Measurements from ENCODE around the gene PTPRK.

PTPRK gene

DNA sequence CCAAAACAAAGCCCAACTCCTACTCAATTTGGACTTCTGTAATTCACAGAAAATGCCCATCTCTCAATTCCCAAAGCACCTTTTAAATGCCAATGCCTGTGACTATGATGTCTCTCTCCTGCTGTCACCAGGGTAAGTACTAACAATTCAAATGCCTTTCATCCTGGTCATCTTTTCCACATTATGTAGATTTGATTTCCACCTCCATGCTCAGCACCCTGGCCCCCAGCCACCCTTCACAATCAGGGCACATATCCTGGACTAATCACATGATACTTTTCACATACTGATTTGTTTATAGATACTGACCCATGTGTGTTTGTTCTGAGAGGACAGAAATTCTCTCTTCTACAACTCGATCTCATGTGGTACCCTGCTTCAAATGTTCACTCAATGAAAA is 236.3 kb downstream of the PTPRK start:
- no peak for DNase-seq
- TF ChIP-seq, protein P1, sequence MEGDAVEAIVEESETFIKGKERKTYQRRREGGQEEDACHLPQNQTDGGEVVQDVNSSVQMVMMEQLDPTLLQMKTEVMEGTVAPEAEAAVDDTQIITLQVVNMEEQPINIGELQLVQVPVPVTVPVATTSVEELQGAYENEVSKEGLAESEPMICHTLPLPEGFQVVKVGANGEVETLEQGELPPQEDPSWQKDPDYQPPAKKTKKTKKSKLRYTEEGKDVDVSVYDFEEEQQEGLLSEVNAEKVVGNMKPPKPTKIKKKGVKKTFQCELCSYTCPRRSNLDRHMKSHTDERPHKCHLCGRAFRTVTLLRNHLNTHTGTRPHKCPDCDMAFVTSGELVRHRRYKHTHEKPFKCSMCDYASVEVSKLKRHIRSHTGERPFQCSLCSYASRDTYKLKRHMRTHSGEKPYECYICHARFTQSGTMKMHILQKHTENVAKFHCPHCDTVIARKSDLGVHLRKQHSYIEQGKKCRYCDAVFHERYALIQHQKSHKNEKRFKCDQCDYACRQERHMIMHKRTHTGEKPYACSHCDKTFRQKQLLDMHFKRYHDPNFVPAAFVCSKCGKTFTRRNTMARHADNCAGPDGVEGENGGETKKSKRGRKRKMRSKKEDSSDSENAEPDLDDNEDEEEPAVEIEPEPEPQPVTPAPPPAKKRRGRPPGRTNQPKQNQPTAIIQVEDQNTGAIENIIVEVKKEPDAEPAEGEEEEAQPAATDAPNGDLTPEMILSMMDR (IDR thresholded peaks at IDR 0.05; ENCODE audit: low read depth, low read length): no peak
- H3K4me3 ChIP-seq (ENCODE audit: low read depth, low read length): no peak overlapping the region
- no peaks in the 10 kb centered on the region for H3K36me3 ChIP-seq
- no peaks in the 10 kb centered on the region for H3K9me3 ChIP-seq
- H3K27me3 ChIP-seq: no peaks in the 10 kb centered on the region
- H3K4me1 ChIP-seq: peaks cover 23% of the 10 kb centered on the region

DNA sequence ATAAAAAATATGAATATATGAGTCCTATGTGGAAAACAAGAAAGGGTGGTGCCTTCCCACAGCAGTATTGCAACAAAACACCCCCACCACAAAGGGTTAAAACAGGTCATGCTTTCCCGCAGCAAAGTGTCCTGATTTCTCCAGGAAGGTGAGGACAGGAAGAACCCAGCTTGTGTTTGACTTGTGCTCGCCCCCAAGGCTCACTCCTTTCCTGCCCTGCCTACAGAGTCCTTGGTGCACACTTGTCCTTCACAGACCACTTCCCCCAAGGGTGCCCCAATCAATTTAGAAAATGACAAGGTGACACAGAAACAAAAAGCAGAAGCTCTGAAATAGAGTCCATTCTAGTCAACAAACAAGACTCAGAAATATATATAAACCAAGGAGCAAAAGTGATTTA is 237.4 kb downstream of the PTPRK start:
- Histone ChIP-seq H3K4me3 (ENCODE audit: low read depth, low read length) (no peak overlapping the region), H3K36me3 (no peaks in the 10 kb centered on the region), H3K27me3 (no peaks in the 10 kb centered on the region), H3K4me1 (peaks cover 23% of the 10 kb centered on the region), H3K9me3 (no peaks in the 10 kb centered on the region)
- DNase-seq: no peak
- TF ChIP-seq, protein P1 (IDR thresholded peaks at IDR 0.05; ENCODE audit: low read depth, low read length): no peak

DNA sequence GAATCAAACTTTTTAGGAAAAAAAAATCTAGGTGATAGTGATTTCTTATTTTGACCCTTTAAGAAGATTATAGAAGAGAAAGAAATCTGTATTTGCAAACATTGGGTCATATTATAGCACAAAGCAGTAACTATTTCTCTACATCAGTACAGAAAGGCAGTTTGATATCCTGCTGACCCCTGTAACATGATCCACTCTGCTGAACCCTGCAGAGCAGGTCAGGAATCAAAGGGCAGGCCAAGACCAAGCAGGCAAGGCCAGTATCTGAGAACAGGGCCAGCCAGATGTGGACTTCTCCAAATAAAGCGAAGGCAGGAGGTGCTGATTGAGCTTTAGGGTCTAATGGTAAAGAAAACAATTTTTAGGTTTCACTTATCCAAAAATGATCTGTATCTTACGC is 239.4 kb downstream of the PTPRK start:
- TF ChIP-seq, protein P1 (IDR thresholded peaks at IDR 0.05; ENCODE audit: low read depth, low read length): no peak
- no peak overlapping the region for H3K4me3 ChIP-seq (ENCODE audit: low read depth, low read length)
- H3K27me3 ChIP-seq: no peaks in the 10 kb centered on the region
- no peaks in the 10 kb centered on the region for H3K9me3 ChIP-seq
- H3K4me1 ChIP-seq: peaks cover 28% of the 10 kb centered on the region
- no peaks in the 10 kb centered on the region for H3K36me3 ChIP-seq
- DNase-seq: no peak

DNA sequence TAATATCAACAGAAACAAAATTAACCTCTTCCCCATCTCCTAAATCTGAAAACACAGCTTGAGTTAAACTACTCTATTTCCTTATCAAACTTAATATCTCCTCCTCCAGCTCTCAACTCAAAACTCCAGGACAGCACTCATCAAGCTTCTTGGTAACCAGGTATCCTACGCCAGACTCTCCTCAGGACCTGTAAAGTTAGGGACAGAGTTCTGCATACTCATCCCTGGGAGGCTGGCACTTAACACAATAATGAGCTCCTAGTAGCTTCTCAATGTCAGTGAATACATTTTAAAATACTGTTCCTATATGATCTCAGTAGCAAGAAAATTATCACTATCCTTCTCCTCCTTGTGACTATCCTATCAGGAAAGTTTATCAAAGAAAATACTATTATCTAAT is 240.3 kb downstream of the PTPRK start:
- DNase-seq: no peak
- no peaks in the 10 kb centered on the region for H3K27me3 ChIP-seq

DNA sequence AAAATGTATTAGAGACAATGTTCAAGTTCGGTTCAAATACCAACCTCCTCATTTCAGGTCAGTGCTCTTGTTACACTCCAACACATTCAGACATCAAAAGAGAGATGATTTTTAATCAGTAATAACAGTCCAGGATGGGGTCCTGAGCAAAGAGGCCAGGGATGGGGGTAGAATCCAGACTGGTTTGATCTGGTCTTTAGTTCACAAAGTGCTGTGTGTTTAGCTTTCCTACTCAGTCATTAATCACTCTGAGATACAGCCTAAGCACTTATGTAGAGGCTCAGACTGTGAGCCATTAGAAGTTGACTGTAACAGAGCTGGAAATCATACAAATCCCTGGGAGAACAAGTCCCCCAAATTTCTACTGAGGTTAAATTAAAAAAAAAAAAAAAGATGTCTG is 241.6 kb downstream of the PTPRK start:
- Histone ChIP-seq H3K4me1 (peaks cover 33% of the 10 kb centered on the region), H3K9me3 (no peaks in the 10 kb centered on the region), H3K27me3 (no peaks in the 10 kb centered on the region), H3K4me3 (ENCODE audit: low read depth, low read length) (no peak overlapping the region), H3K36me3 (no peaks in the 10 kb centered on the region)
- DNase-seq: no peak
- TF ChIP-seq, protein P1 (IDR thresholded peaks at IDR 0.05; ENCODE audit: low read depth, low read length): no peak

More for the DNA sequence above, 240.3 kb downstream of the PTPRK start:
- H3K4me1 ChIP-seq: peaks cover 31% of the 10 kb centered on the region
- TF ChIP-seq, protein P1 (IDR thresholded peaks at IDR 0.05; ENCODE audit: low read depth, low read length): no peak
- H3K4me3 ChIP-seq (ENCODE audit: low read depth, low read length): no peak overlapping the region
- H3K9me3 ChIP-seq: no peaks in the 10 kb centered on the region
- no peaks in the 10 kb centered on the region for H3K36me3 ChIP-seq

DNA sequence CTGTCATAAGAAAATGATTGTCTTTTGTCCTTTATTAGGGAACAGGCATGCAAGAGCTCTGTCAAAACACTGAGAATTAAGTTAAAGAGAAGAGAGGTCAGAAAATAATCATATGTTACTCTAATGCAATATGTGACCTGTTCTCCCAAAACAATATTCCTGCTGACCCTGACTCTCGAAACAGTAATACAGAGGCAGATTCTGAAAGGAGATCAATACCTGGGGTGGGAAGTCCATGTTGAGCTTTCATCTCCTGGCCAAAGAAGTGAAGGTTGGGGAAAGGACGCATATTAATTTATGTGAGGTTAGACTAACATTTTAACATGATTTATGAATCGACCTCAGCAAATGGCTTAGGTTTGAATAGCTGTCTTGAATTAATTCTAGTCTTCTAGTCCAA is 243.0 kb downstream of the PTPRK start:
- Histone ChIP-seq H3K4me3 (ENCODE audit: low read depth, low read length) (no peak overlapping the region), H3K36me3 (no peaks in the 10 kb centered on the region), H3K9me3 (no peaks in the 10 kb centered on the region), H3K27me3 (no peaks in the 10 kb centered on the region), H3K4me1 (peaks cover 26% of the 10 kb centered on the region)
- TF ChIP-seq, protein P1 (IDR thresholded peaks at IDR 0.05; ENCODE audit: low read depth, low read length): no peak
- no peak for DNase-seq

All from BE2C (cell line).